Measurements from ENCODE around the gene DPY19L3. TPM values are rescaled to one million over a fixed set of nuclear protein-coding genes. Genes with fewer than 3 reads are reported as not detected.

The DPY19L3 gene
- polyA plus RNA-seq, 1 donor from 2014 or later: 26.7 TPM

DNA sequence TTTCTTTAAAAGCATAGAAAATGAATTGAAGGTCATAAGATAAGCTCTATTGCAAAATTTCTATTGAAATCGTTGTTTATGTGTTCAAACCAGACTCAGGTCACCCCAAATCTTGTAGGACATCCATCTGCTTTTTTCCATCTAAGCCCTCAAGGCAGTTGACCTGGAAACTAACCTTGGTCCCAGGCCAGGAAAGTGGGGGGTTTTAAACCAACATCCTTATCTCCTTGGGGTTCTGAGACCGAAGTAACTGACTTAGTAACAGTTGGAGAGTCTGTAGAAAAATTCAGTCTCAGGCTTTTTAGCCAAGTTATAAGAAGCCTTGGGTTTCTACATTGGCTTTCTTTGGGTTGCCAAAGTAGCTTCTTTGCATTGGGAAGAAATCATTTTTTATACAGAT lies 36.8 kb upstream of the DPY19L3 start:
- no peaks in the 10 kb centered on the region for H3K9me3 ChIP-seq (ENCODE audit: low read length)
- no peak overlapping the region for H3K9ac ChIP-seq (ENCODE audit: low read length)
- no peak for TF ChIP-seq RAD21 (conservative IDR thresholded peaks at IDR 0.05)
- TF ChIP-seq, protein P1, sequence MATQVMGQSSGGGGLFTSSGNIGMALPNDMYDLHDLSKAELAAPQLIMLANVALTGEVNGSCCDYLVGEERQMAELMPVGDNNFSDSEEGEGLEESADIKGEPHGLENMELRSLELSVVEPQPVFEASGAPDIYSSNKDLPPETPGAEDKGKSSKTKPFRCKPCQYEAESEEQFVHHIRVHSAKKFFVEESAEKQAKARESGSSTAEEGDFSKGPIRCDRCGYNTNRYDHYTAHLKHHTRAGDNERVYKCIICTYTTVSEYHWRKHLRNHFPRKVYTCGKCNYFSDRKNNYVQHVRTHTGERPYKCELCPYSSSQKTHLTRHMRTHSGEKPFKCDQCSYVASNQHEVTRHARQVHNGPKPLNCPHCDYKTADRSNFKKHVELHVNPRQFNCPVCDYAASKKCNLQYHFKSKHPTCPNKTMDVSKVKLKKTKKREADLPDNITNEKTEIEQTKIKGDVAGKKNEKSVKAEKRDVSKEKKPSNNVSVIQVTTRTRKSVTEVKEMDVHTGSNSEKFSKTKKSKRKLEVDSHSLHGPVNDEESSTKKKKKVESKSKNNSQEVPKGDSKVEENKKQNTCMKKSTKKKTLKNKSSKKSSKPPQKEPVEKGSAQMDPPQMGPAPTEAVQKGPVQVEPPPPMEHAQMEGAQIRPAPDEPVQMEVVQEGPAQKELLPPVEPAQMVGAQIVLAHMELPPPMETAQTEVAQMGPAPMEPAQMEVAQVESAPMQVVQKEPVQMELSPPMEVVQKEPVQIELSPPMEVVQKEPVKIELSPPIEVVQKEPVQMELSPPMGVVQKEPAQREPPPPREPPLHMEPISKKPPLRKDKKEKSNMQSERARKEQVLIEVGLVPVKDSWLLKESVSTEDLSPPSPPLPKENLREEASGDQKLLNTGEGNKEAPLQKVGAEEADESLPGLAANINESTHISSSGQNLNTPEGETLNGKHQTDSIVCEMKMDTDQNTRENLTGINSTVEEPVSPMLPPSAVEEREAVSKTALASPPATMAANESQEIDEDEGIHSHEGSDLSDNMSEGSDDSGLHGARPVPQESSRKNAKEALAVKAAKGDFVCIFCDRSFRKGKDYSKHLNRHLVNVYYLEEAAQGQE (IDR thresholded peaks at IDR 0.05; ENCODE audit: borderline replicate concordance): no peak
- H3K27me3 ChIP-seq (ENCODE audit: insufficient read depth, low read depth, low read length): no peaks in the 10 kb centered on the region
- H3K9me2 ChIP-seq (ENCODE audit: insufficient read depth, low read length): no peaks in the 10 kb centered on the region
- H3K36me3 ChIP-seq (ENCODE audit: insufficient read depth, low read length): peaks cover 6% of the 10 kb centered on the region
- H4K20me1 ChIP-seq (ENCODE audit: insufficient read depth): no peaks in the 10 kb centered on the region
- no peak overlapping the region for H3K27ac ChIP-seq (ENCODE audit: low read length)
- no peak overlapping the region for H3K4me3 ChIP-seq (ENCODE audit: low read length)
- no peak overlapping the region for H2AFZ ChIP-seq (ENCODE audit: low read depth, low read length)
- no peaks in the 10 kb centered on the region for H3F3A ChIP-seq (ENCODE audit: insufficient read depth, low read length, poor library complexity, severe bottlenecking)
- H3K79me2 ChIP-seq (replicated peaks; ENCODE audit: insufficient read depth, low read length): peaks cover 3% of the 10 kb centered on the region
- no peak overlapping the region for H3K4me2 ChIP-seq (ENCODE audit: low read length)

- TF ChIP-seq MXI1 (conservative IDR thresholded peaks at IDR 0.05; ENCODE audit: poor library complexity, severe bottlenecking): no peak
- TF ChIP-seq, protein P2, sequence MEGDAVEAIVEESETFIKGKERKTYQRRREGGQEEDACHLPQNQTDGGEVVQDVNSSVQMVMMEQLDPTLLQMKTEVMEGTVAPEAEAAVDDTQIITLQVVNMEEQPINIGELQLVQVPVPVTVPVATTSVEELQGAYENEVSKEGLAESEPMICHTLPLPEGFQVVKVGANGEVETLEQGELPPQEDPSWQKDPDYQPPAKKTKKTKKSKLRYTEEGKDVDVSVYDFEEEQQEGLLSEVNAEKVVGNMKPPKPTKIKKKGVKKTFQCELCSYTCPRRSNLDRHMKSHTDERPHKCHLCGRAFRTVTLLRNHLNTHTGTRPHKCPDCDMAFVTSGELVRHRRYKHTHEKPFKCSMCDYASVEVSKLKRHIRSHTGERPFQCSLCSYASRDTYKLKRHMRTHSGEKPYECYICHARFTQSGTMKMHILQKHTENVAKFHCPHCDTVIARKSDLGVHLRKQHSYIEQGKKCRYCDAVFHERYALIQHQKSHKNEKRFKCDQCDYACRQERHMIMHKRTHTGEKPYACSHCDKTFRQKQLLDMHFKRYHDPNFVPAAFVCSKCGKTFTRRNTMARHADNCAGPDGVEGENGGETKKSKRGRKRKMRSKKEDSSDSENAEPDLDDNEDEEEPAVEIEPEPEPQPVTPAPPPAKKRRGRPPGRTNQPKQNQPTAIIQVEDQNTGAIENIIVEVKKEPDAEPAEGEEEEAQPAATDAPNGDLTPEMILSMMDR (IDR thresholded peaks at IDR 0.05; ENCODE audit: poor library complexity, severe bottlenecking): no peak
- no peak for TF ChIP-seq POLR2AphosphoS5 (IDR thresholded peaks at IDR 0.05)
- TF ChIP-seq RAD21 (conservative IDR thresholded peaks at IDR 0.05): no peak
- no peak for TF ChIP-seq EZH2 (IDR thresholded peaks at IDR 0.05; ENCODE audit: borderline replicate concordance, insufficient read depth, low read length, poor library complexity, severe bottlenecking)
- TF ChIP-seq, protein P1 (IDR thresholded peaks at IDR 0.05; ENCODE audit: borderline replicate concordance): no peak
- no peak for TF ChIP-seq TAF1 (IDR thresholded peaks at IDR 0.05; ENCODE audit: low read depth)
- TF ChIP-seq EP300 (conservative IDR thresholded peaks at IDR 0.05; ENCODE audit: poor library complexity, severe bottlenecking): no peak
- TF ChIP-seq SMC3 (conservative IDR thresholded peaks at IDR 0.05; ENCODE audit: poor library complexity): no peak
- Histone ChIP-seq H2AFZ (ENCODE audit: low read depth, low read length) (no peak overlapping the region), H3K4me3 (ENCODE audit: low read length) (no peak overlapping the region), H3K4me2 (ENCODE audit: low read length) (no peak overlapping the region), H3K9ac (ENCODE audit: low read length) (no peak overlapping the region), H3K36me3 (ENCODE audit: insufficient read depth, low read length) (peaks cover 6% of the 10 kb centered on the region), H3K9me2 (ENCODE audit: insufficient read depth, low read length) (no peaks in the 10 kb centered on the region), H3K27ac (ENCODE audit: low read length) (no peak overlapping the region), H3K27me3 (ENCODE audit: insufficient read depth, low read depth, low read length) (no peaks in the 10 kb centered on the region), H3F3A (ENCODE audit: insufficient read depth, low read length, poor library complexity, severe bottlenecking) (no peaks in the 10 kb centered on the region), H4K20me1 (ENCODE audit: insufficient read depth) (no peaks in the 10 kb centered on the region), H3K9me3 (ENCODE audit: low read length) (no peaks in the 10 kb centered on the region), H3K79me2 (replicated peaks; ENCODE audit: insufficient read depth, low read length) (peaks cover 3% of the 10 kb centered on the region)
These were observed 32.6 kb upstream of the DPY19L3 start for GRCh38 chr19:32372726-32373517.

All from neural cell (in vitro differentiated cells).